GM12892 (cell line): ENCODE results near the gene CTDSP1.

Experiments used
- POLR2A ChIP-seq: IDR thresholded peaks from 2 replicates; pipeline ENCODE4 v1.6.1; 2011; ENCODE audit warnings: low read depth, low read length, control low read depth
- POLR2AphosphoS5 ChIP-seq: IDR thresholded peaks from 2 replicates; pipeline ENCODE4 v1.6.1; 2011; ENCODE audit warnings: low read depth, low read length, control low read depth

DNA sequence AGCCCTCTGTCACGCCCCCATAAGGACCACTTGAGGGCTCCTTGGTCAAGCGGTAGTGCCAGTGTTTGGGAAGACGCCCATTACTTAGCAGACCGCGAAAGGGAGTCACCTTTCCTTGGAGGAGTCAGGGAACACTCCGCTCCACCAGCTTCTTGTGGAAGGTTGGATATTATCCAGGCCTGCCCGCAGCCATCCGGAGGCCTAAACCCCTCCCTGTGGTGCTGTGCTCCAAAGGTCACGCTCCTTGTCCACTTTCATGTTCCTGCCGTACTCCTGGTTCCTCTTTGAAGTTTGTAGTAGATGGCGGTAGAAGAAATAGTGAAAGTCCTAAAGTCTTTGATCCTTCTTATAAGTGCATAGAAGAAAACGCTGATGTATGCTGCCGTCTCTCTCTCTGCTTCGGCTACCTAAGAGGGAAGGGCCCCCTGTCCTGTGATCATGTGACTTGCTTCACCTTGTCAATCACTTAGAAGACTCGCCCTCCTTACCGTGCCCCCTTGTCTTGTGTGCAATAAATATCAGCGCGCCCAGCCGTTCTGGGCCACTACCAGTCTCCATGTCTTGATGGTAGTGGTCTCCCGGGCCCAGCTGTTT, 44.7 kb upstream of the CTDSP1 start:
- TF ChIP-seq POLR2AphosphoS5 (no peak), POLR2A (no peak)
